Renal cortical epithelial cell (primary cell): Measurements from ENCODE around the gene SEPTIN10. TPM values are rescaled to one million over a fixed set of nuclear protein-coding genes. Genes with fewer than 3 reads are reported as not detected.
A peak's percentile ranks its signal among the peaks of the same experiment; 100 is the strongest.
"Not testable (repeated sequence)": the region's sequence is repeated elsewhere in the genome, so short reads cannot be mapped to it uniquely, and the experiment has no call there.

Source experiments
- DNase-seq: peaks from one replicate; pipeline ENCODE4 v3.0.0-alpha.2; 2011; ENCODE audit warnings: low read depth
- total RNA-seq: library from RNA; depleted of rRNA; stranded (reverse); fragments of >200 nt; gene quantifications from 2 replicates; pipeline ENCODE4 v1.2.3, GENCODE V29; 2014

SEPTIN10 gene
- total RNA-seq, 1 donor from 2014 or later: 122 TPM

DNA sequence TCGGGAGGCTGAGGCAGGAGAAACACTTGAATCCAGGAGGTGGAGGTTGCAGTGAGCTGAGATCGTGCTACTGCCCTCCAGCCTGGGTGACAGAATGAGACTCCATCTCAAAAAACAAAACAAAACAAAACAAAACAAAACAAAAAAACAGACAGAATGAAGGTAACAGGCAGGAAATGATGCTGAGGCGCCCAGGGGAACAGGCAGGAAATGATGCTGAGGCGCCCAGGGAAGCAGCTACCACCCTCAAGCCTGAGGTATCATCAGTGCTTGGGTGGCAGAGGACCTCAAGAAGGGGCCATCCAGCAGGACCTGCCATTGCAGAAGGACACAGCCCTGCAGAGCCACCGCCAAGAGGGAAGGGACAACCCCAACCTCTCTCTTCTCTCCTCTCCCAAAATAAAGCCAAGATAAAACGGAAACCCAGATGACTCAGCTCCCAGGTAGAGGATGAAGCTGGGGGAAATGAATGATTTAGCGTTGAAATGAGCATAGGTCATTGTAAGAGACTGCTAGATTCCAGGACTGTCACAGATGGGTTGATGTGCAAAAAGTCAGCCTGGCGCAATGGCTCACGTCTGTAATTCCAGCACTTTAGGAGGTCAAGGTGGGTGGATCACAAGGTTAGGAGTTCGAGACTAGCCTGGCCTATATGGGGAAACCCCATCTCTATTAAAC is 19.7 kb upstream of the SEPTIN10 start:
- DNase-seq: no peak

- DNase-seq: no peak
Observed at GRCh38 chr2:109632158-109632789, 18.5 kb upstream of the SEPTIN10 start.

DNA sequence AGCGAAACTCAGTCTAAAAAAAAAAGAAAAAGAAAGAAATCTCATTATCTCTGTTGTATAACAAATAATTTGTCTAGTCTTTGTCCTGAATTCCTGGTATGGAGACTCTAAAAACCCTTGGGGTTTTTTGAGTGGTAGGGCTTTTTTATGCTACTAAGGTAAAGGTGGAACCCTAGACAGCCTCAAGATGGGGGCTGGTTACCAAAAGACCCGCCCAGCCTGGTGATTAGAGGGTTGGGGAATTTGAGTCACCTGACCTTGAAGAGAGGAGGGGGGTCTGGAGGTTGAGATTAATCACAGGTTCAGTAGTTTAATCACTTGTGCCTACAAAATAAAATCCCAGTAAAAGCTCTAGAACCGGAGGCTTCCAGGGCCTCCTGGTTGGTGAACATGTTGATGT is 18.0 kb upstream of the SEPTIN10 start:
- DNase-seq: no peak

- no peak for DNase-seq
Observed at GRCh38 chr2:109630441-109631430, 17.0 kb upstream of the SEPTIN10 start.

DNA sequence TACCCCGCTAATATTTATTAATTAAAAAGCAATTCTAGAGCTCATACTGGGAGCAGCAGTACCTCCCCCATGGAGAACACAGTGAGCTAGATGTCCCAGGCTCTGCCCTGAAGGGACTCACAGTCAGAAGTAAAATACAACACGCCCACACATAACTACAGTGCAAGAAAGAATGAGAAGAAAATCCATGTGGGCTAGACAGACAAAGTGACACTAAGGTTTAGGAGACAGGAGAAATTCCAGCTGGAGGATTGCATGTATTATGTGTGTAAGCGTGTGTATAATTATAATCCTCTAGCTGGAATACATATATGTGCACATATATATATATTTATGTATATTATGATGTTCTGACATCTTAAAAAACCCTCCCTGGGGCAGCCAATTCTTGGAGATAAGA is 16.1 kb upstream of the SEPTIN10 start:
- peak; percentile 38 for DNase-seq

- not testable (repeated sequence) for DNase-seq
Observed at GRCh38 chr2:109628321-109628720, 14.6 kb upstream of the SEPTIN10 start.

GRCh38 chr2:109624339-109624738 is 10.6 kb upstream of the SEPTIN10 start:
- no peak for DNase-seq

DNA sequence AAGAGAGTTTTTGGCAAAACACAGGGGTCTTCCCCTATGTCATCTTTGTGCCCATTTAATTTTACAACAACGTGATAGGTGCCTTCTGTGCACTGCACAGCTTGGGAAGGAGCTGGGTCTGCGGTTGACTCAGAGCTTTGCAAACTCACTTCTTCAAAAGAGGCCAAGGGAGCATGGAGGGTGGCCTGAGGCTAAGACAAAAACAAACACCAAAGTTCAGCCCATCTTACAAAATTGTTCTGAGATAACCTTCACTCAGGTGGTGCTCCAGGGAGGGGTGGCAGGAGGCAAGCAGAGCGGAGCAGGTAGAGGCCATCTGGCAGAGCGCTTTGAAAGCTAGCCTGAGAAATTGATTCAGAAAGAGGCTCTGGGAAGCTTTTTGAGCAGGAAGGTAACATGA is 10.2 kb upstream of the SEPTIN10 start:
- DNase-seq: no peak

DNA sequence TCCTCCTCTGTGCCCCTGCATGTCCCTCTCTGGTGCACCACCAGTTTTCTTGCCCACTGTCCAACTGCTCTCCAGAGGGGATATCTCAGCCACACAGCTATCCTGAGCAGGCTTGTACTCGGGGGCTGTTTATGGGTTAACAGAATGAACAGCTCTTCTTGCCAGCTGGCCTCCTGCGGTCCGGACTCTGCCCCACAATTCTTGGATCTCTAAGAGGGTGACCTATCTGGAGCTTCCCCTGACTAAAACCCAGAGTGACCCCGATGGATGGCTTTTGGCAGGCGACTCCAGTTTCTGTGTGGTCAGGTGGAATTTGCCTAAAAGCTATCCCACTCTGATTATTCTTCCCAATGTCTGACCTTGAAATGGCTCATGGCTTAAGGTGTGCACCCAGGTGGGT is 9.5 kb upstream of the SEPTIN10 start:
- no peak for DNase-seq

GRCh38 chr2:109619032-109619615 is 5.4 kb upstream of the SEPTIN10 start:
- no peak for DNase-seq

- no peak for DNase-seq
Observed at GRCh38 chr2:109616184-109616583, 2.4 kb upstream of the SEPTIN10 start.

- no peak for DNase-seq
Observed at GRCh38 chr2:109615637-109616144, 1.9 kb upstream of the SEPTIN10 start.

GRCh38 chr2:109614715-109615636 is 1.2 kb upstream of the SEPTIN10 start:
- no peak for DNase-seq

DNA sequence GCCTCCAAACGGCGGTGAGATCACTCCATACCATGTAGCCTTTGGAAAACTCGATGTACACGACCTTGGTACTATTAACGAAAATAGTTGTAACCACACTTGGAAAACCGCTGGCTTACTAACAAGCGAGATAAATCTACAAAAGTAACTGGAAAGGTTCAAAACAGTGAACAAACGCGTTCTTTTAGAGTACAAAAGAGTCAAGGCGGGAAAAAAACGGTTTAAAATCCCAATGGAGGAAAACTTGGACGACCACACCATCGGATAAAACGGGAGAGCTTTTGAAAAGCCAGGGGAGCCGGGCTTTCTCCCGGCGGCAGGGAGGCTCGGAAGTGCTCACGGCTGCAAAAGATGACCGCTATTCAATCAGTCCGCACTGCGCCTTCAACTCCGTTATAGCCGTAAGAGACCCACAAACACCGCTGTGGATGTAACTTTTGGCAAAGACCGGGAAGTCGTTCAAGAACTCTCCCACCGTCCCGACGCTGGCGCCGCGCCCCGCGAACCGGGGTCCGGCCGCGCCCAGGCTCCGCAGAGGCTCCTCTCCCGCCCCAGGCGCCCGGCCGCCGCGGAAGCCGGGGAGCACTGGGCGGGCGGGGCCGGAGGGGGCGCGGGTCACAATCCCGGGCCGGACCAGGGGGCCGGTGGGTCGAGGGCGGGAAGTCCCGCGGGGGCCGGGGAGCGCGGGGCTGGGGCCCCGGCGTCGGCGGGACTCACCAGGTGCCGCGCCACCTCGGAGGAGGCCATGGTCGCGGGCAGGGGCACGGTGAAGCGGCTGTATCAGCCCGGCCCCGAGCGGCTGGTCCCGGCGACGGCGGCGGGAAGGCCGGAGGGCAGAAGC is 465 bp downstream of the SEPTIN10 start:
- DNase-seq: peak; percentile 41

DNA sequence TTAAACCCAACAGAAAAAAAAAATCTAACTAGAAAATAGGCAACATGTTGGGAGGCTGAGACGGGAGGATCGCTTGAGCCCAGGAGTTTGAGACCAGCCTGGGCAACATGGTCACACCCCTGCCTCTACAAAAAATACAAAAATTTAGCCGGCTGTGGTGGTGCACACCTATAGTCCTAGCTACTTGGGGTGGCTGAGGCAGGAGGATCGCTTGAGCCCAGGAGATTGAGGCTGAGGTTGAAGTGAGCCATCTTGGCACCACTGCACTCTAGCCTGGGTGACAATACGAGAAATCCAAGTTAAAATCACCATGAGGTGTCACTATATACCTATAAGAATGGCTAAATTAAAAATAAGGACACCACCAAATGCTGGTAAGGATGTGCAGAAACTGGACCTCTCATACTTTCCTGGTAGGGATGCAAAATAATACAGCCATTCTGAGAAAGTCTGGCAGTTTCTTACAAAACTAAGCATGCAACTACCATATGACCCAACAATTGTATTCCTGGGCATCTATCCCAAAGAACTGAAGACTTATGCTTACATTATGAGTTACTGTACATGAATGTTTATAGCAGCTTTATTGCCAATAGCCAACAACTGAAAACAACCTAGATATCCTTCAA is 2.2 kb downstream of the SEPTIN10 start:
- DNase-seq: no peak

GRCh38 chr2:109609352-109610024 is 4.3 kb downstream of the SEPTIN10 start:
- peak; percentile 69 for DNase-seq

DNA sequence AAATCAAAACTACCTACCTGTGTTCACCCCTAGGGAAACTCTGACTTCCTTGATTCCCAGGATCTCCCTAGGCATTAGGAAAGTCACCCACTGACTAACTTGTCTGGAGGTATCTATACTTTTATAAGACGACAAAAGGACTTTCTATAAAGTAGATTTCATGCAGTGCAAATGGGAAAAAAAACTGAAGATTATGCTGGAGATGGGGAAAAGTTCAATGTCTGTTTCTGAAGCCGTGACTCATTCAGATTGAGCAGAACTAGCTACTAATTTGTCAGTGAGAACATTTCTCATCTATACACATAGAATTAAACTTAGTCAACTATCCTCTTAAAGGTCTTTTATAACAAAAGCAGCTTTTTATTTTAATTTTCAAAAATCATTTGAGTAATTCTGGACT is 6.0 kb downstream of the SEPTIN10 start:
- peak; percentile 45 for DNase-seq

DNA sequence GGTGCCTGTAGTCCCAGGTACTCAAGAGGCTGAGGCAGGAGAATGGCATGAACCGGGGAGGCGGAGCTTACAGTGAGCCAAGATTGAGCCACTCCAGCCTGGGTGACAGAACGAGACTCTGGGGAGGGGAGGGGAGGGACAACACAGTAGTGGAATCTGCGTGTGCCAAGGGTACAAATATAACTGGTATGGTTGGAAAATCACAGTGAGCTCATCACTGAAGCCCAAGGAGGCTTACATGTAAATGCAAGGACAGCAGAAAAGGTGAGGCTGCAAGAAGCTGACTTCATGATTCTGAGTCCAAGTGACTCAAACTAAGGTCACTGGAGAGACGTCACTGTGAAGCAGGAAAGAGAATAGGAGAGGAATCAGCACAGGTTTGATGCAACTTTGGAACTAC is 9.2 kb downstream of the SEPTIN10 start:
- peak; percentile 83 for DNase-seq
